Measurements from ENCODE around the gene VIM.

VIM gene

GRCh38 chr10:17199351-17199804 is 28.7 kb upstream of the VIM start:
- Histone ChIP-seq H3K4me3 (ENCODE audit: low read depth in 1 of 2, low read length in 2 of 2) (peak overlapping the region in 1 of 2 donors; percentile 96), H3K4me1 (ENCODE audit: insufficient read depth, low read length) (peaks cover 4% of the 10 kb centered on the region), H3K36me3 (ENCODE audit: insufficient read depth, low read length) (no peaks in the 10 kb centered on the region), H3K27me3 (ENCODE audit: control insufficient read depth in 1 of 2, insufficient read depth in 2 of 2, low read length in 2 of 2) (no peaks in the 10 kb centered on the region), H3K9ac (ENCODE audit: low read length) (no peak overlapping the region), H3K27ac (ENCODE audit: low read depth, low read length) (no peak overlapping the region), H3K9me3 (ENCODE audit: low read length) (no peaks in the 10 kb centered on the region)

GRCh38 chr10:17200001-17200911 is 27.8 kb upstream of the VIM start:
- Histone ChIP-seq H3K9me3 (ENCODE audit: low read length) (no peaks in the 10 kb centered on the region), H3K27ac (ENCODE audit: low read depth, low read length) (peak overlapping the region; percentile 96), H3K4me3 (ENCODE audit: low read depth in 1 of 2, low read length in 2 of 2) (peak overlapping the region; percentile 86 to 96), H3K4me1 (ENCODE audit: insufficient read depth, low read length) (peaks cover 4% of the 10 kb centered on the region), H3K36me3 (ENCODE audit: insufficient read depth, low read length) (no peaks in the 10 kb centered on the region), H3K9ac (ENCODE audit: low read length) (peak overlapping the region; percentile 65), H3K27me3 (ENCODE audit: control insufficient read depth in 1 of 2, insufficient read depth in 2 of 2, low read length in 2 of 2) (no peaks in the 10 kb centered on the region)

GRCh38 chr10:17200912-17201793 is 26.9 kb upstream of the VIM start, which contains the start of gene TRDMT1:
Gene TRDMT1 (minus strand): TSS chr10:17201672. CDS start chr10:17201634, 38 bp downstream.
- Histone ChIP-seq H3K4me1 (ENCODE audit: insufficient read depth, low read length) (peaks cover 4% of the 10 kb centered on the region), H3K36me3 (ENCODE audit: insufficient read depth, low read length) (no peaks in the 10 kb centered on the region), H3K27ac (ENCODE audit: low read depth, low read length) (peak within 1 kb of the TSS; percentile 96), H3K27me3 (ENCODE audit: control insufficient read depth in 1 of 2, insufficient read depth in 2 of 2, low read length in 2 of 2) (no peaks in the 10 kb centered on the region), H3K4me3 (ENCODE audit: low read depth in 1 of 2, low read length in 2 of 2) (peak within 1 kb of the TSS; percentile 86 to 96), H3K9ac (ENCODE audit: low read length) (peak within 1 kb of the TSS; percentile 65), H3K9me3 (ENCODE audit: low read length) (no peaks in the 10 kb centered on the region)

- H3K4me1 ChIP-seq (ENCODE audit: insufficient read depth, low read length) = peaks cover 4% of the 10 kb centered on the region
- H3K9ac ChIP-seq (ENCODE audit: low read length) = peak overlapping the region; percentile 65
- H3K27ac ChIP-seq (ENCODE audit: low read depth, low read length) = peak overlapping the region; percentile 96
- H3K27me3 ChIP-seq (ENCODE audit: control insufficient read depth in 1 of 2, insufficient read depth in 2 of 2, low read length in 2 of 2) = no peaks in the 10 kb centered on the region
- peak overlapping the region; percentile 86 to 96 for H3K4me3 ChIP-seq (ENCODE audit: low read depth in 1 of 2, low read length in 2 of 2)
- H3K9me3 ChIP-seq (ENCODE audit: low read length) = no peaks in the 10 kb centered on the region
- H3K36me3 ChIP-seq (ENCODE audit: insufficient read depth, low read length) = no peaks in the 10 kb centered on the region
Measured at GRCh38 chr10:17201794-17202116, 26.3 kb upstream of the VIM start.

GRCh38 chr10:17202506-17202905 is 25.5 kb upstream of the VIM start:
- Histone ChIP-seq H3K36me3 (ENCODE audit: insufficient read depth, low read length) (no peaks in the 10 kb centered on the region), H3K4me3 (ENCODE audit: low read depth in 1 of 2, low read length in 2 of 2) (peak overlapping the region in 1 of 2 donors; percentile 96), H3K9ac (ENCODE audit: low read length) (no peak overlapping the region), H3K27ac (ENCODE audit: low read depth, low read length) (no peak overlapping the region), H3K4me1 (ENCODE audit: insufficient read depth, low read length) (peaks cover 4% of the 10 kb centered on the region), H3K9me3 (ENCODE audit: low read length) (no peaks in the 10 kb centered on the region), H3K27me3 (ENCODE audit: control insufficient read depth in 1 of 2, insufficient read depth in 2 of 2, low read length in 2 of 2) (no peaks in the 10 kb centered on the region)

- H3K36me3 ChIP-seq (ENCODE audit: insufficient read depth, low read length) = no peaks in the 10 kb centered on the region
- H3K4me3 ChIP-seq (ENCODE audit: low read depth in 1 of 2, low read length in 2 of 2) = no peak overlapping the region
- H3K27me3 ChIP-seq (ENCODE audit: control insufficient read depth in 1 of 2, insufficient read depth in 2 of 2, low read length in 2 of 2) = no peaks in the 10 kb centered on the region
- peaks cover 4% of the 10 kb centered on the region for H3K4me1 ChIP-seq (ENCODE audit: insufficient read depth, low read length)
- no peak overlapping the region for H3K27ac ChIP-seq (ENCODE audit: low read depth, low read length)
- H3K9me3 ChIP-seq (ENCODE audit: low read length) = no peaks in the 10 kb centered on the region
- H3K9ac ChIP-seq (ENCODE audit: low read length) = no peak overlapping the region
Measured at GRCh38 chr10:17202999-17203398, 25.0 kb upstream of the VIM start.

GRCh38 chr10:17203416-17203815 is 24.6 kb upstream of the VIM start:
- Histone ChIP-seq H3K36me3 (ENCODE audit: insufficient read depth, low read length) (no peaks in the 10 kb centered on the region), H3K9ac (ENCODE audit: low read length) (no peak overlapping the region), H3K27ac (ENCODE audit: low read depth, low read length) (no peak overlapping the region), H3K4me1 (ENCODE audit: insufficient read depth, low read length) (peaks cover 4% of the 10 kb centered on the region), H3K4me3 (ENCODE audit: low read depth in 1 of 2, low read length in 2 of 2) (no peak overlapping the region), H3K9me3 (ENCODE audit: low read length) (no peaks in the 10 kb centered on the region), H3K27me3 (ENCODE audit: control insufficient read depth in 1 of 2, insufficient read depth in 2 of 2, low read length in 2 of 2) (no peaks in the 10 kb centered on the region)

- Histone ChIP-seq H3K27me3 (ENCODE audit: control insufficient read depth in 1 of 2, insufficient read depth in 2 of 2, low read length in 2 of 2) (no peaks in the 10 kb centered on the region), H3K27ac (ENCODE audit: low read depth, low read length) (no peak overlapping the region), H3K9ac (ENCODE audit: low read length) (no peak overlapping the region), H3K4me1 (ENCODE audit: insufficient read depth, low read length) (peaks cover 4% of the 10 kb centered on the region), H3K36me3 (ENCODE audit: insufficient read depth, low read length) (no peaks in the 10 kb centered on the region), H3K9me3 (ENCODE audit: low read length) (no peaks in the 10 kb centered on the region), H3K4me3 (ENCODE audit: low read depth in 1 of 2, low read length in 2 of 2) (no peak overlapping the region)
Measured at GRCh38 chr10:17206210-17206709, 21.8 kb upstream of the VIM start.

- Histone ChIP-seq H3K4me1 (ENCODE audit: insufficient read depth, low read length) (no peaks in the 10 kb centered on the region), H3K9me3 (ENCODE audit: low read length) (no peaks in the 10 kb centered on the region), H3K4me3 (ENCODE audit: low read depth in 1 of 2, low read length in 2 of 2) (no peak overlapping the region), H3K9ac (ENCODE audit: low read length) (no peak overlapping the region), H3K36me3 (ENCODE audit: insufficient read depth, low read length) (no peaks in the 10 kb centered on the region), H3K27ac (ENCODE audit: low read depth, low read length) (no peak overlapping the region), H3K27me3 (ENCODE audit: control insufficient read depth in 1 of 2, insufficient read depth in 2 of 2, low read length in 2 of 2) (no peaks in the 10 kb centered on the region)
Measured at GRCh38 chr10:17208476-17208875, 19.6 kb upstream of the VIM start.

- Histone ChIP-seq H3K4me1 (ENCODE audit: insufficient read depth, low read length) (no peaks in the 10 kb centered on the region), H3K4me3 (ENCODE audit: low read depth in 1 of 2, low read length in 2 of 2) (no peak overlapping the region), H3K9ac (ENCODE audit: low read length) (no peak overlapping the region), H3K27ac (ENCODE audit: low read depth, low read length) (no peak overlapping the region), H3K27me3 (ENCODE audit: control insufficient read depth in 1 of 2, insufficient read depth in 2 of 2, low read length in 2 of 2) (no peaks in the 10 kb centered on the region), H3K36me3 (ENCODE audit: insufficient read depth, low read length) (no peaks in the 10 kb centered on the region), H3K9me3 (ENCODE audit: low read length) (no peaks in the 10 kb centered on the region)
Measured at GRCh38 chr10:17209302-17209701, 18.7 kb upstream of the VIM start.

GRCh38 chr10:17209881-17210280 is 18.2 kb upstream of the VIM start:
- Histone ChIP-seq H3K4me3 (ENCODE audit: low read depth in 1 of 2, low read length in 2 of 2) (no peak overlapping the region), H3K27me3 (ENCODE audit: control insufficient read depth in 1 of 2, insufficient read depth in 2 of 2, low read length in 2 of 2) (no peaks in the 10 kb centered on the region), H3K4me1 (ENCODE audit: insufficient read depth, low read length) (no peaks in the 10 kb centered on the region), H3K9me3 (ENCODE audit: low read length) (no peaks in the 10 kb centered on the region), H3K27ac (ENCODE audit: low read depth, low read length) (no peak overlapping the region), H3K9ac (ENCODE audit: low read length) (no peak overlapping the region), H3K36me3 (ENCODE audit: insufficient read depth, low read length) (no peaks in the 10 kb centered on the region)

Data from muscle layer of colon (tissue), 2 donors.